LNCaP clone FGC (cell line): ENCODE data around the gene EDA.

Source experiments
- DNase-seq: peaks from one replicate; pipeline ENCODE4 v3.0.0-alpha.2; 2011; ENCODE audit warnings: low read depth
- H3K4me3 ChIP-seq: 2 replicates; pipeline ENCODE4 v1.5.1; 2011; ENCODE audit warnings: mild to moderate bottlenecking, low read depth, low read length, control low read depth
- CTCF ChIP-seq: IDR thresholded peaks from 2 replicates; pipeline ENCODE4 v1.5.1; 2012; ENCODE audit warnings: mild to moderate bottlenecking; ENCODE audit not compliant: control insufficient read depth, insufficient read depth; ENCODE audit errors: extremely low read depth

The EDA gene

GRCh38 chrX:69627744-69628143 lies 11.8 kb downstream of the EDA start:
- TF ChIP-seq CTCF: no peak
- no peak overlapping the region for H3K4me3 ChIP-seq
- no peak for DNase-seq

- H3K4me3 ChIP-seq: no peak overlapping the region
- DNase-seq: no peak
- no peak for TF ChIP-seq CTCF
Observed at GRCh38 chrX:69630147-69630546, 14.2 kb downstream of the EDA start.

- H3K4me3 ChIP-seq: no peak overlapping the region
- TF ChIP-seq CTCF: no peak
- DNase-seq: no peak
Observed at GRCh38 chrX:69664693-69665092, 48.8 kb downstream of the EDA start.

- no peak overlapping the region for H3K4me3 ChIP-seq
- no peak for DNase-seq
- TF ChIP-seq CTCF: no peak
Observed at GRCh38 chrX:69670001-69670555, 54.2 kb downstream of the EDA start.

- no peak for TF ChIP-seq CTCF
- no peak overlapping the region for H3K4me3 ChIP-seq
- DNase-seq: no peak
Observed at GRCh38 chrX:69674891-69675290, 59.0 kb downstream of the EDA start.

GRCh38 chrX:69705818-69706217 lies 89.9 kb downstream of the EDA start:
- TF ChIP-seq CTCF: no peak
- H3K4me3 ChIP-seq: no peak overlapping the region
- no peak for DNase-seq

GRCh38 chrX:69718102-69718501 lies 102.2 kb downstream of the EDA start:
- no peak for DNase-seq
- TF ChIP-seq CTCF: no peak
- no peak overlapping the region for H3K4me3 ChIP-seq
